OCI-LY1 (cell line): ENCODE data around the gene COA5.

ENCODE experiments used
- H2AFZ ChIP-seq: fragments of 200-600 bp; sonication (generic), shearing (Covaris generic); 2 replicates; pipeline ENCODE4 v1.6.0; 2014; ENCODE audit warnings: antibody characterized with exemption, mild to moderate bottlenecking, low read length
- H3F3A ChIP-seq: fragments of 200-600 bp; sonication (generic), shearing (Covaris generic); 2 replicates; pipeline ENCODE4 v1.6.0; 2014; ENCODE audit warnings: mild to moderate bottlenecking, antibody characterized with exemption, low read length, moderate library complexity; ENCODE audit not compliant: insufficient read depth
- H3K27ac ChIP-seq: fragments of 200-600 bp; sonication (generic); 2 replicates; pipeline ENCODE4 v1.5.1; 2014; ENCODE audit warnings: low read length, mixed run types, mild to moderate bottlenecking, low read depth; ENCODE audit not compliant: poor library complexity, severe bottlenecking
- H3K27me3 ChIP-seq: fragments of 200-600 bp; sonication (generic); 2 replicates; pipeline ENCODE4 v1.6.0; 2014; ENCODE audit warnings: antibody characterized with exemption, mild to moderate bottlenecking, low read length, moderate library complexity; ENCODE audit not compliant: insufficient read depth
- H3K36me3 ChIP-seq: fragments of 200-600 bp; sonication (generic); 2 replicates; pipeline ENCODE4 v1.6.1; 2014; ENCODE audit warnings: mild to moderate bottlenecking, antibody characterized with exemption, low read length, moderate library complexity, mixed read lengths; ENCODE audit not compliant: insufficient read depth
- H3K4me1 ChIP-seq: fragments of 200-600 bp; sonication (generic); 2 replicates; pipeline ENCODE4 v1.5.1; 2014; ENCODE audit warnings: mild to moderate bottlenecking, low read length, moderate library complexity; ENCODE audit not compliant: insufficient read depth, severe bottlenecking
- H3K4me2 ChIP-seq: fragments of 200-600 bp; sonication (generic), shearing (Covaris generic); 2 replicates; pipeline ENCODE4 v1.6.1; 2014; ENCODE audit warnings: low read length
- H3K4me3 ChIP-seq: fragments of 200-600 bp; sonication (generic); 2 replicates; pipeline ENCODE4 v1.5.1; 2014; ENCODE audit warnings: low read length, low read depth, mild to moderate bottlenecking, mixed read lengths; ENCODE audit not compliant: poor library complexity, severe bottlenecking
- H3K79me2 ChIP-seq: fragments of 200-600 bp; shearing (Covaris generic); 2 replicates; pipeline ENCODE4 v1.6.1; 2016; ENCODE audit warnings: mixed run types, low read length, mixed read lengths; ENCODE audit not compliant: insufficient read depth
- H3K9ac ChIP-seq: fragments of 200-600 bp; sonication (generic), shearing (Covaris generic); 2 replicates; pipeline ENCODE4 v1.6.1; 2014; ENCODE audit warnings: mild to moderate bottlenecking, low read length, mixed read lengths
- H3K9me2 ChIP-seq: fragments of 200-600 bp; sonication (generic), shearing (Covaris generic); 2 replicates; pipeline ENCODE4 v1.6.1; 2014; ENCODE audit warnings: low read depth, mild to moderate bottlenecking, low read length, mixed read lengths
- H3K9me3 ChIP-seq: fragments of 200-600 bp; shearing (Covaris generic); 2 replicates; pipeline ENCODE4 v1.6.1; 2014; ENCODE audit warnings: low read length, mixed read lengths
- H4K20me1 ChIP-seq: fragments of 200-600 bp; sonication (generic), shearing (Covaris generic); 2 replicates; pipeline ENCODE4 v1.6.0; 2016; ENCODE audit warnings: mild to moderate bottlenecking, low read length; ENCODE audit not compliant: insufficient read depth
- CTCF ChIP-seq: fragments of 200-600 bp; sonication (generic), shearing (Covaris generic); IDR thresholded peaks from 2 replicates; pipeline ENCODE4 v1.5.1; 2017; ENCODE audit warnings: mild to moderate bottlenecking, antibody characterized with exemption, low read length, moderate library complexity, mixed read lengths
- EZH2 ChIP-seq: fragments of 200-600 bp; sonication (generic), shearing (Covaris generic); IDR thresholded peaks from 2 replicates; pipeline ENCODE4 v1.8.0; 2017; ENCODE audit warnings: borderline replicate concordance, mixed run types, mild to moderate bottlenecking, antibody characterized with exemption, low read length, moderate library complexity, mixed read lengths

COA5 gene

DNA sequence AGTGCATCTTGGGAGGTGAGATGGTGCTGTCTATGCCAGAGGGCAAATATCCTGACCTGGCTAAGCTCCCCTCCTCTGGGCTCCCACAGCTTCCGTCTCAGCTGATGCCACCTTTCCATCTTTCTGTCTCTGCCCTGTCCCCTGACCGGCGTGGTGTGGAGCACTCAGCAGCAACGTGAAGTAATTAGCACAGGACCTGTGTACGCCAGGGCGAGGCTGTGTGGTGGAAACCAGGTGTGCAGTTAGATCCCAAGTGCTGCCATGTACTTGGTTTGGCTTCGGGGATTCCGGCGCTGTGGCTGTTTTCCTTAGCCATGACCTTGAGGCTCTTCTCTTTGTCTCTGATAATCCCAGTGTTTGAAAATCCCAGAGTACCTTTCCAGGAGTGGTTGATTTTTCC is 36.5 kb downstream of the COA5 start:
- TF ChIP-seq EZH2 (no peak), CTCF (no peak)
- Histone ChIP-seq H3F3A (no peaks in the 10 kb centered on the region), H3K27me3 (no peaks in the 10 kb centered on the region), H3K9me3 (no peaks in the 10 kb centered on the region), H3K36me3 (no peaks in the 10 kb centered on the region), H3K4me2 (no peak overlapping the region), H4K20me1 (no peaks in the 10 kb centered on the region), H3K27ac (no peak overlapping the region), H3K79me2 (no peaks in the 10 kb centered on the region), H3K9ac (no peak overlapping the region), H3K9me2 (no peaks in the 10 kb centered on the region), H2AFZ (no peak overlapping the region), H3K4me1 (no peaks in the 10 kb centered on the region), H3K4me3 (no peak overlapping the region)

GRCh38 chr2:98571121-98571701 is 37.1 kb downstream of the COA5 start:
- TF ChIP-seq CTCF, result no peak
- no peak for TF ChIP-seq EZH2
- H2AFZ ChIP-seq, result no peak overlapping the region
- no peaks in the 10 kb centered on the region for H3K9me2 ChIP-seq
- no peak overlapping the region for H3K4me2 ChIP-seq
- no peaks in the 10 kb centered on the region for H4K20me1 ChIP-seq
- no peaks in the 10 kb centered on the region for H3K79me2 ChIP-seq
- H3K36me3 ChIP-seq, result no peaks in the 10 kb centered on the region
- H3K9me3 ChIP-seq, result no peaks in the 10 kb centered on the region
- no peaks in the 10 kb centered on the region for H3K27me3 ChIP-seq
- no peaks in the 10 kb centered on the region for H3F3A ChIP-seq
- no peaks in the 10 kb centered on the region for H3K4me1 ChIP-seq
- no peak overlapping the region for H3K4me3 ChIP-seq
- no peak overlapping the region for H3K27ac ChIP-seq
- no peak overlapping the region for H3K9ac ChIP-seq

- TF ChIP-seq EZH2 (no peak), CTCF (no peak)
- H3K9me2 ChIP-seq, result no peaks in the 10 kb centered on the region
- no peaks in the 10 kb centered on the region for H3K36me3 ChIP-seq
- H3K27ac ChIP-seq, result no peak overlapping the region
- H3K4me2 ChIP-seq, result no peak overlapping the region
- H2AFZ ChIP-seq, result no peak overlapping the region
- no peak overlapping the region for H3K9ac ChIP-seq
- H3F3A ChIP-seq, result no peaks in the 10 kb centered on the region
- no peaks in the 10 kb centered on the region for H3K27me3 ChIP-seq
- no peaks in the 10 kb centered on the region for H3K9me3 ChIP-seq
- H3K4me3 ChIP-seq, result no peak overlapping the region
- no peaks in the 10 kb centered on the region for H3K4me1 ChIP-seq
- no peaks in the 10 kb centered on the region for H4K20me1 ChIP-seq
- H3K79me2 ChIP-seq, result no peaks in the 10 kb centered on the region
Observed at GRCh38 chr2:98570356-98570755, 38.0 kb downstream of the COA5 start.
